HCT116 (cell line): Measurements from ENCODE around the gene CHST11.
"Not testable (repeated sequence)": the region's sequence is repeated elsewhere in the genome, so short reads cannot be mapped to it uniquely, and the experiment has no call there.

Experiments
- CBX3 ChIP-seq: IDR thresholded peaks from 2 replicates; pipeline ENCODE4 v1.6.1; 2012; ENCODE audit warnings: low read depth
- CEBPB ChIP-seq: IDR thresholded peaks from 2 replicates; pipeline ENCODE4 v1.6.1; 2012; ENCODE audit warnings: low read depth
- CTCF ChIP-seq, 3 experiments: fragments of 200-600 bp in 1 of 3; sonication (generic) in 1 of 3; IDR thresholded peaks in 2 of 3; conservative IDR thresholded peaks in 1 of 3; 2 replicates each; pipeline ENCODE4 v1.5.1; 2012 to 2017; ENCODE audit warnings: low read depth in 2 of 3, low read length in 2 of 3, antibody characterized with exemption in 1 of 3, borderline replicate concordance in 1 of 3, control low read depth in 1 of 3, mild to moderate bottlenecking in 1 of 3, mixed read lengths in 1 of 3, mixed run types in 1 of 3, moderate library complexity in 1 of 3; ENCODE audit not compliant: insufficient read depth in 1 of 3
- EZH2 ChIP-seq: fragments of 200-600 bp; sonication (generic); IDR thresholded peaks from 2 replicates; pipeline ENCODE4 v1.6.1; 2017; ENCODE audit warnings: antibody characterized with exemption, mixed run types
- MAX ChIP-seq: IDR thresholded peaks from 2 replicates; pipeline ENCODE4 v1.6.1; 2012
- POLR2A ChIP-seq: IDR thresholded peaks from 2 replicates; pipeline ENCODE4 v1.7.0; 2011; ENCODE audit warnings: borderline replicate concordance; ENCODE audit not compliant: insufficient read depth, insufficient read length; ENCODE audit errors: extremely low read depth
- POLR2AphosphoS5 ChIP-seq: IDR thresholded peaks from 2 replicates; pipeline ENCODE4 v1.6.1; 2011; ENCODE audit warnings: mild to moderate bottlenecking, low read depth, low read length, moderate library complexity
- RAD21 ChIP-seq: IDR thresholded peaks from 2 replicates; pipeline ENCODE4 v1.6.1; 2012; ENCODE audit warnings: low read depth, mild to moderate bottlenecking
- SIN3A ChIP-seq: IDR thresholded peaks from 2 replicates; pipeline ENCODE4 v1.6.1; 2012; ENCODE audit warnings: low read depth
- YY1 ChIP-seq: IDR thresholded peaks from 2 replicates; pipeline ENCODE4 v1.6.1; 2011; ENCODE audit warnings: low read length, low read depth, moderate library complexity, mild to moderate bottlenecking; ENCODE audit not compliant: insufficient replicate concordance; ENCODE audit errors: extremely low read depth
- ZBTB33 ChIP-seq: IDR thresholded peaks from 2 replicates; pipeline ENCODE4 v1.6.1; 2011; ENCODE audit warnings: mild to moderate bottlenecking, low read length, moderate library complexity; ENCODE audit not compliant: insufficient replicate concordance; ENCODE audit errors: extremely low read depth
- ZFX ChIP-seq: fragments of 450-650 bp; IDR thresholded peaks from 2 replicates; pipeline ENCODE4 v1.6.1; 2017

- TF ChIP-seq YY1; ZBTB33; CTCF (IDR thresholded peaks at IDR 0.05 in 2 of 3, conservative IDR thresholded peaks at IDR 0.05 in 1 of 3; ENCODE audit: borderline replicate concordance in 1 of 3, insufficient read depth in 1 of 3, low read depth in 2 of 3, low read length in 2 of 3); ZFX; RAD21; POLR2A; CEBPB; POLR2AphosphoS5; SIN3A; EZH2; MAX; CBX3: not testable (repeated sequence)
These were observed 118.0 kb downstream of the CHST11 start for GRCh38 chr12:104574758-104575157.
